ENCODE measurements around the gene ITFG1. TPM values are rescaled to one million over a fixed set of nuclear protein-coding genes. Genes with fewer than 3 reads are reported as not detected.
A peak's percentile ranks its signal among the peaks of the same experiment; 100 is the strongest.

ITFG1 gene
- total and polyA plus RNA-seq, 2 of the 13 experiments (the other 11 are each of a cell fraction or from before 2014, with no cell fraction given) = 74.5 to 150 TPM

GRCh38 chr16:47499700-47500264, 38.9 kb upstream of the ITFG1 start (continued):
- peak; percentile 59; the same call in 1 of the 2 replicates for TF ChIP-seq SIX1 (CRISPR knock-in tag; IDR thresholded peaks at IDR 0.05; ENCODE audit: borderline replicate concordance)
- TF ChIP-seq HMGXB4 (CRISPR knock-in tag; IDR thresholded peaks at IDR 0.05; ENCODE audit: borderline replicate concordance in 1 of 2, low read depth in 1 of 2) = peak in 1 of 2 experiments; percentile 27; a peak in 1 of 4 replicates
- TF ChIP-seq ZNF431 (CRISPR knock-in tag; IDR thresholded peaks at IDR 0.05; ENCODE audit: borderline replicate concordance, low read depth) = peak; percentile 52; the same call in 1 of the 2 replicates
- no peak for TF ChIP-seq GABPA (IDR thresholded peaks at IDR 0.05; ENCODE audit: low read depth, low read length)
- peak; percentile 34 for TF ChIP-seq GABPA (CRISPR knock-in tag; IDR thresholded peaks at IDR 0.05; ENCODE audit: low read depth)
- TF ChIP-seq CEBPZ (IDR thresholded peaks at IDR 0.05; ENCODE audit: low read length) = no peak
- no peak for TF ChIP-seq CCAR2 (optimal IDR thresholded peaks at IDR 0.05; ENCODE audit: low read depth, low read length)
- peak; percentile 95 for TF ChIP-seq ZNF331 (CRISPR knock-in tag; IDR thresholded peaks at IDR 0.05)
- TF ChIP-seq SMAD1 (CRISPR knock-in tag; IDR thresholded peaks at IDR 0.05; ENCODE audit: borderline replicate concordance, low read depth) = no peak
- peak; percentile 63; the same call in 1 of the 2 replicates for TF ChIP-seq MIXL1 (CRISPR knock-in tag; IDR thresholded peaks at IDR 0.05)
- 0 out of 2 replicates have a peak, but pooled peaks have one; percentile 56 for TF ChIP-seq RERE (CRISPR knock-in tag; IDR thresholded peaks at IDR 0.05; ENCODE audit: low read depth)
- TF ChIP-seq PHF21A (CRISPR knock-in tag; IDR thresholded peaks at IDR 0.05) = peak; percentile 89
- TF ChIP-seq PBX3 (CRISPR knock-in tag; IDR thresholded peaks at IDR 0.05; ENCODE audit: borderline replicate concordance) = no peak
- peak; percentile 79 for TF ChIP-seq ARID3A (IDR thresholded peaks at IDR 0.05; ENCODE audit: low read depth, low read length)

All from HepG2 (cell line).